IPS DF 6.9 (cell line): Measurements from ENCODE around the gene ZC3HAV1L.
"Not testable (repeated sequence)": the region's sequence is repeated elsewhere in the genome, so short reads cannot be mapped to it uniquely, and the experiment has no call there.

ENCODE experiments used
- DNase-seq: peaks from one replicate; pipeline ENCODE4 v3.0.0-alpha.2; 2013; ENCODE audit warnings: low read depth, low spot score
- H3K27ac ChIP-seq: one replicate; pipeline ENCODE4 v1.5.1; 2013; ENCODE audit warnings: low read length, control low read depth
- H3K27me3 ChIP-seq: 2 replicates; pipeline ENCODE4 v1.6.1; 2013; ENCODE audit warnings: mild to moderate bottlenecking, low read length; ENCODE audit not compliant: control insufficient read depth, insufficient read depth
- H3K36me3 ChIP-seq: 2 replicates; pipeline ENCODE4 v1.6.1; 2013; ENCODE audit warnings: low read length; ENCODE audit not compliant: control insufficient read depth, insufficient read depth
- H3K4me1 ChIP-seq: 2 replicates; pipeline ENCODE4 v1.6.1; 2013; ENCODE audit warnings: low read length; ENCODE audit not compliant: control insufficient read depth, insufficient read depth
- H3K4me3 ChIP-seq: 2 replicates; pipeline ENCODE4 v1.5.1; 2013; ENCODE audit warnings: mild to moderate bottlenecking, low read length
- H3K9me3 ChIP-seq: 2 replicates; pipeline ENCODE4 v1.6.1; 2013; ENCODE audit warnings: low read length, inconsistent platforms; ENCODE audit not compliant: control insufficient read depth, insufficient read depth
- WGBS: extraction: QIAGEN DNeasy Blood & Tissue Kit; methylation state at CpG from one replicate; pipeline ENCODE4 v1.1.7; 2013; ENCODE audit warnings: mixed read lengths, missing lambda C conversion rate; ENCODE audit not compliant: insufficient read length, insufficient coverage; 5-methylcytosine and 5-hydroxymethylcytosine counted together

The ZC3HAV1L gene

GRCh38 chr7:139055674-139056073, 19.8 kb upstream of the ZC3HAV1L start:
- Histone ChIP-seq H3K27ac (no peak overlapping the region), H3K36me3 (peaks cover 5% of the 10 kb centered on the region; the same call in 1 of the 2 replicates), H3K27me3 (no peaks in the 10 kb centered on the region), H3K9me3 (no peaks in the 10 kb centered on the region), H3K4me1 (no peaks in the 10 kb centered on the region), H3K4me3 (no peak overlapping the region)
- no peak for DNase-seq
- no CpG with 5 or more reads among the region's 1 CpG for WGBS

- WGBS, result no CpG with 5 or more reads among the region's 14 CpGs
- H3K36me3 ChIP-seq, DNase-seq, H3K9me3 ChIP-seq, H3K27me3 ChIP-seq, H3K4me3 ChIP-seq, H3K27ac ChIP-seq, H3K4me1 ChIP-seq: not testable (repeated sequence)
Measured at GRCh38 chr7:139054656-139055055, 18.8 kb upstream of the ZC3HAV1L start.

GRCh38 chr7:139054101-139054500, 18.3 kb upstream of the ZC3HAV1L start:
- H3K4me3 ChIP-seq, result no peak overlapping the region
- H3K27me3 ChIP-seq, result no peaks in the 10 kb centered on the region
- DNase-seq, result no peak
- WGBS, result no CpG with 5 or more reads among the region's 2 CpGs
- no peaks in the 10 kb centered on the region for H3K4me1 ChIP-seq
- H3K27ac ChIP-seq, result no peak overlapping the region
- H3K9me3 ChIP-seq, result no peaks in the 10 kb centered on the region
- H3K36me3 ChIP-seq, result peaks cover 7% of the 10 kb centered on the region; the same call in 1 of the 2 replicates

GRCh38 chr7:139051655-139052054, 15.8 kb upstream of the ZC3HAV1L start:
- H3K36me3 ChIP-seq, result peaks cover 3% of the 10 kb centered on the region; the same call in 1 of the 2 replicates
- no peak overlapping the region for H3K4me3 ChIP-seq
- H3K9me3 ChIP-seq, result no peaks in the 10 kb centered on the region
- no peaks in the 10 kb centered on the region for H3K4me1 ChIP-seq
- H3K27ac ChIP-seq, result no peak overlapping the region
- H3K27me3 ChIP-seq, result no peaks in the 10 kb centered on the region
- DNase-seq, result no peak

GRCh38 chr7:139049936-139050335, 14.1 kb upstream of the ZC3HAV1L start:
- H3K4me1 ChIP-seq, result no peaks in the 10 kb centered on the region
- no peak for DNase-seq
- peaks cover 3% of the 10 kb centered on the region; the same call in 1 of the 2 replicates for H3K36me3 ChIP-seq
- H3K9me3 ChIP-seq, result no peaks in the 10 kb centered on the region
- H3K4me3 ChIP-seq, result no peak overlapping the region
- no peak overlapping the region for H3K27ac ChIP-seq
- no peaks in the 10 kb centered on the region for H3K27me3 ChIP-seq
- no CpG with 5 or more reads among the region's 1 CpG for WGBS

GRCh38 chr7:139049111-139049510, 13.3 kb upstream of the ZC3HAV1L start:
- WGBS, result no CpG with 5 or more reads among the region's 7 CpGs
- no peaks in the 10 kb centered on the region for H3K27me3 ChIP-seq
- no peak overlapping the region for H3K27ac ChIP-seq
- no peaks in the 10 kb centered on the region for H3K9me3 ChIP-seq
- no peak for DNase-seq
- H3K4me3 ChIP-seq, result no peak overlapping the region
- H3K36me3 ChIP-seq, result peaks cover 3% of the 10 kb centered on the region; the same call in 1 of the 2 replicates
- H3K4me1 ChIP-seq, result no peaks in the 10 kb centered on the region

- Histone ChIP-seq H3K36me3 (peaks cover 3% of the 10 kb centered on the region; the same call in 1 of the 2 replicates), H3K4me1 (no peaks in the 10 kb centered on the region), H3K4me3 (no peak overlapping the region), H3K27me3 (no peaks in the 10 kb centered on the region), H3K27ac (no peak overlapping the region), H3K9me3 (no peaks in the 10 kb centered on the region)
- no peak for DNase-seq
- no CpG with 5 or more reads among the region's 3 CpGs for WGBS
Measured at GRCh38 chr7:139047970-139048369, 12.1 kb upstream of the ZC3HAV1L start.

- WGBS, result no CpG with 5 or more reads among the region's 6 CpGs
- Histone ChIP-seq H3K27me3 (no peaks in the 10 kb centered on the region), H3K4me1 (no peaks in the 10 kb centered on the region), H3K4me3 (no peak overlapping the region), H3K36me3 (peaks cover 3% of the 10 kb centered on the region; the same call in 1 of the 2 replicates), H3K9me3 (no peaks in the 10 kb centered on the region), H3K27ac (no peak overlapping the region)
- DNase-seq, result no peak
Measured at GRCh38 chr7:139046143-139046542, 10.3 kb upstream of the ZC3HAV1L start.

GRCh38 chr7:139044813-139045794, 9.3 kb upstream of the ZC3HAV1L start:
- Histone ChIP-seq H3K36me3 (peaks cover 3% of the 10 kb centered on the region; the same call in 1 of the 2 replicates), H3K27ac (no peak overlapping the region), H3K27me3 (no peaks in the 10 kb centered on the region), H3K4me3 (no peak overlapping the region), H3K4me1 (no peaks in the 10 kb centered on the region), H3K9me3 (no peaks in the 10 kb centered on the region)
- DNase-seq, result no peak
- 100% methylated on average over 1 of the region's 5 CpGs for WGBS

- DNase-seq, result no peak
- WGBS, result no CpG with 5 or more reads among the region's 14 CpGs
- Histone ChIP-seq H3K4me3 (no peak overlapping the region), H3K4me1 (no peaks in the 10 kb centered on the region), H3K27me3 (no peaks in the 10 kb centered on the region), H3K36me3 (no peaks in the 10 kb centered on the region; the same call in 1 of the 2 replicates), H3K27ac (no peak overlapping the region), H3K9me3 (no peaks in the 10 kb centered on the region)
Measured at GRCh38 chr7:139043823-139044812, 8.3 kb upstream of the ZC3HAV1L start.
